Measurements from ENCODE around the gene ADISSP. TPM values are rescaled to one million over a fixed set of nuclear protein-coding genes. Genes with fewer than 3 reads are reported as not detected.

The ADISSP gene
- total RNA-seq, 1 donor: 18.5 TPM

DNA sequence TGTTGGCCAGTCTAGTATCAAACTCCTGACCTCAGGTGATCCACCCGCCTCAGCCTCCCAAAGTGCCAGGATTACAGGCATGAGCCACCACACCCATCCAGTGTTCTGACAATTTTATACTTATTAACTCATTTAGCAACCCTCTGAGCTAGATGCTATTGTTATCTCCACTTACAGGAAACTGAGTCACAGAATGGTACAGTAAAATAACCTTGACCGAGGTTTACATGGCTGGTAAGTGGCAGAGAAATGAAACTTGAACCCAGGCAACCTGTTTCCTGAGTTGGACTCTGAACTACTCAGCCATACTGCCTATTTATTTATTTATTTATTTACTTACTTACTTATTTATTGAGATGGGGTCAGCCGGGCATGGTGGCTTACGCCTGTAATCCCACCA is 48.5 kb downstream of the ADISSP start:
- H3K4me1 ChIP-seq (ENCODE audit: insufficient read depth, low read length): no peaks in the 10 kb centered on the region
- no peak overlapping the region for H3K4me2 ChIP-seq (ENCODE audit: insufficient read depth, low read length)
- H3K27me3 ChIP-seq (ENCODE audit: insufficient read depth, low read length): peaks cover 15% of the 10 kb centered on the region
- H3K36me3 ChIP-seq (ENCODE audit: insufficient read depth, low read length): no peaks in the 10 kb centered on the region
- H4K20me1 ChIP-seq (ENCODE audit: insufficient read depth, low read length): no peaks in the 10 kb centered on the region
- H3K27ac ChIP-seq (ENCODE audit: low read depth, low read length): no peak overlapping the region
- H3K79me2 ChIP-seq (ENCODE audit: insufficient read depth, low read length): no peaks in the 10 kb centered on the region
- TF ChIP-seq, protein P1, sequence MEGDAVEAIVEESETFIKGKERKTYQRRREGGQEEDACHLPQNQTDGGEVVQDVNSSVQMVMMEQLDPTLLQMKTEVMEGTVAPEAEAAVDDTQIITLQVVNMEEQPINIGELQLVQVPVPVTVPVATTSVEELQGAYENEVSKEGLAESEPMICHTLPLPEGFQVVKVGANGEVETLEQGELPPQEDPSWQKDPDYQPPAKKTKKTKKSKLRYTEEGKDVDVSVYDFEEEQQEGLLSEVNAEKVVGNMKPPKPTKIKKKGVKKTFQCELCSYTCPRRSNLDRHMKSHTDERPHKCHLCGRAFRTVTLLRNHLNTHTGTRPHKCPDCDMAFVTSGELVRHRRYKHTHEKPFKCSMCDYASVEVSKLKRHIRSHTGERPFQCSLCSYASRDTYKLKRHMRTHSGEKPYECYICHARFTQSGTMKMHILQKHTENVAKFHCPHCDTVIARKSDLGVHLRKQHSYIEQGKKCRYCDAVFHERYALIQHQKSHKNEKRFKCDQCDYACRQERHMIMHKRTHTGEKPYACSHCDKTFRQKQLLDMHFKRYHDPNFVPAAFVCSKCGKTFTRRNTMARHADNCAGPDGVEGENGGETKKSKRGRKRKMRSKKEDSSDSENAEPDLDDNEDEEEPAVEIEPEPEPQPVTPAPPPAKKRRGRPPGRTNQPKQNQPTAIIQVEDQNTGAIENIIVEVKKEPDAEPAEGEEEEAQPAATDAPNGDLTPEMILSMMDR (IDR thresholded peaks at IDR 0.05; ENCODE audit: extremely low read depth, low read depth, low read length): no peak
- no peak for DNase-seq (ENCODE audit: insufficient read length, low spot score, missing footprints)
- H3K4me3 ChIP-seq (ENCODE audit: insufficient read depth, low read length): no peak overlapping the region
- no peaks in the 10 kb centered on the region for H3K9me3 ChIP-seq (ENCODE audit: low read depth, low read length)
- no peak overlapping the region for H2AFZ ChIP-seq (ENCODE audit: low read length)

DNA sequence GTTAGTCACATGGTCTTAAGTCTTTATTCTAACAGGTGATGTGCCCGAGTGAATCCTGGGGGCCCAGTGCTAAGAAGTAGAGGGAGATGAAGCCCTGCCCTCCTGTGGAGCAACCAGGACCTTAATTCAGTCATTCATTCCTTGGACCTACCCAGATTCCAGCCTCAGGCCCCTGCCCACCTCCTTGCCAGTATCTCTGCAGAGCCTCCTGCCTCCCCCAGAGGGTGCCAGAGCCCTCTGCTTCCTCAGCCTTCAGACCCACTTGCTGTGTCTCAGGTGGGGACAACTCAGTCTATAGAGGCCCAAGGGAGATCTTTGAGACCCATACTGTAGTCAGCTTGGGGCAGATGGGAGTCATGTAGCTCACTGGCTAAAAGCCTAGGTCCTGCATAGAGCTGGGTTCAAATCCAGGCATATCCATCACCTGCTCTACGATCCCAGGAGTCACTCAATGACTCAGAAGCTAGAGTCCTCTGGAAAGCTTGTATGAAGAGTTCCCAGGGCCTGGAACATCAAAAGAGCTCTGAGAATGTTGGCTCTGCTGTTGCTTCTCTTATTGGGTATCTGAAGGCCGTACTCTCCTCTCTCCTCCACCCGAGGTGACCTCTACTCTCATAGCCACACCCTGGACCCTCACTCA is 51.2 kb downstream of the ADISSP start:
- Histone ChIP-seq H3K36me3 (ENCODE audit: insufficient read depth, low read length) (no peaks in the 10 kb centered on the region), H3K4me3 (ENCODE audit: insufficient read depth, low read length) (no peak overlapping the region), H3K27me3 (ENCODE audit: insufficient read depth, low read length) (peaks cover 13% of the 10 kb centered on the region), H2AFZ (ENCODE audit: low read length) (no peak overlapping the region), H3K4me2 (ENCODE audit: insufficient read depth, low read length) (no peak overlapping the region), H3K9me3 (ENCODE audit: low read depth, low read length) (no peaks in the 10 kb centered on the region), H4K20me1 (ENCODE audit: insufficient read depth, low read length) (no peaks in the 10 kb centered on the region), H3K79me2 (ENCODE audit: insufficient read depth, low read length) (no peaks in the 10 kb centered on the region), H3K4me1 (ENCODE audit: insufficient read depth, low read length) (no peaks in the 10 kb centered on the region), H3K27ac (ENCODE audit: low read depth, low read length) (no peak overlapping the region)
- TF ChIP-seq, protein P1 (IDR thresholded peaks at IDR 0.05; ENCODE audit: extremely low read depth, low read depth, low read length): peak; percentile 74
- DNase-seq (ENCODE audit: insufficient read length, low spot score, missing footprints): peak; percentile 80

DNA sequence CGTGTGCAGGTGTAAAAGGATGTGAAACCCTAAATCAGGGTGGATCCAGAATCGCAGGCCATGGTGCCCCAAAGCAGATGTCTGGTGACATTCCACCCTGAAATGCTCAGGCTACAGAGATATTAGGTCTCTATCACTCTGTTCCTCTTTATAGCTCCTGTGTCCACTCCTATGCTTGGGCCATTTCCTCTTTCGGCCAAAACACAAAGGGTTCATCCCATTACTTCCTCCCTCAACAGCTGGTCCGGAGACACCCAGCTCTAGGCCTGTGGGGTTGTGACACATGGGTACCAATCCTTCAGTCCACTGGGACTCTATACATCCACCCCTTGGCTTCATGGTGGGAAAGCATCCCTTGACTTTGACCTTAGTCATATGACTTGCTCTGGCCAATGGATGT is 53.5 kb downstream of the ADISSP start:
- H4K20me1 ChIP-seq (ENCODE audit: insufficient read depth, low read length): no peaks in the 10 kb centered on the region
- no peaks in the 10 kb centered on the region for H3K79me2 ChIP-seq (ENCODE audit: insufficient read depth, low read length)
- no peak overlapping the region for H3K27ac ChIP-seq (ENCODE audit: low read depth, low read length)
- H3K4me3 ChIP-seq (ENCODE audit: insufficient read depth, low read length): no peak overlapping the region
- DNase-seq (ENCODE audit: insufficient read length, low spot score, missing footprints): peak; percentile 5
- no peaks in the 10 kb centered on the region for H3K36me3 ChIP-seq (ENCODE audit: insufficient read depth, low read length)
- H3K27me3 ChIP-seq (ENCODE audit: insufficient read depth, low read length): no peaks in the 10 kb centered on the region
- no peak overlapping the region for H3K4me2 ChIP-seq (ENCODE audit: insufficient read depth, low read length)
- TF ChIP-seq, protein P1 (IDR thresholded peaks at IDR 0.05; ENCODE audit: extremely low read depth, low read depth, low read length): no peak
- no peaks in the 10 kb centered on the region for H3K4me1 ChIP-seq (ENCODE audit: insufficient read depth, low read length)
- H3K9me3 ChIP-seq (ENCODE audit: low read depth, low read length): no peaks in the 10 kb centered on the region
- H2AFZ ChIP-seq (ENCODE audit: low read length): no peak overlapping the region

DNA sequence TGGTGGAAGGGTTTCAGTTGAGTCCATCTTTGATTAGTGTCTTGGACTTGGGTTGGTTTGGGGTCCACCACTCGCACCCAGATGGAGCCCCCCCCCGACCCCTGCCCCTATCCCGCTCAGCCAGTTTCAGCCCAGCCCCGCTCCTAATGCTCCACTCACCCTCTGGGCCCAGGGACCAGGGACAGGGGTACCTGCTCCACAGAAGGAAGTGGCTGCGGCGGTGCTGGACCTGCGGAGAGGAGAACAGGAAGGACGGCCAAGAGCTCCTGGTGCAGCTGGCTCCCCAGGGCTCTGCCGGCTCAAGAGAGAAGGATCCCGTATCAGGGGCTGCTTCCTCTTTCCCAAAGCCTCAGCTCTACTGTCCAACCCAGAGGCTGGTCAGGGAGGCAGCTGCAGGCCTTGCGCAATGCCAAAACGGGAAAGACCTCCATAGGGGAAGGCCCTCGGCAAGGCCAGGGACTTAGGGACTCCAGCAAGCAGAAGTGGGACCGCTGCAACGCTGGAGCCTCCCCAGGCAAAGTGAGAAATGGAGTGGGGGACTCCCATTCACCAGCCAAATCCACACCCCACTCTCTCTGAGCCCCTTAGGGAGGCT is 55.2 kb downstream of the ADISSP start, which contains the start of gene SIGLEC1:
TSS of gene SIGLEC1 (minus strand) at position 322 of the 595 bp plus-strand sequence. CDS start 5,472 bp downstream, outside the sequence.
- peak; percentile 32 for DNase-seq (ENCODE audit: insufficient read length, low spot score, missing footprints)
- Histone ChIP-seq H2AFZ (ENCODE audit: low read length) (no peak within 1 kb of the TSS), H3K36me3 (ENCODE audit: insufficient read depth, low read length) (no peaks in the 10 kb centered on the region), H3K9me3 (ENCODE audit: low read depth, low read length) (no peaks in the 10 kb centered on the region), H3K79me2 (ENCODE audit: insufficient read depth, low read length) (no peaks in the 10 kb centered on the region), H3K4me3 (ENCODE audit: insufficient read depth, low read length) (no peak within 1 kb of the TSS), H3K4me1 (ENCODE audit: insufficient read depth, low read length) (no peaks in the 10 kb centered on the region), H3K27me3 (ENCODE audit: insufficient read depth, low read length) (no peaks in the 10 kb centered on the region), H4K20me1 (ENCODE audit: insufficient read depth, low read length) (no peaks in the 10 kb centered on the region), H3K27ac (ENCODE audit: low read depth, low read length) (no peak within 1 kb of the TSS), H3K4me2 (ENCODE audit: insufficient read depth, low read length) (no peak within 1 kb of the TSS)
- TF ChIP-seq, protein P1 (IDR thresholded peaks at IDR 0.05; ENCODE audit: extremely low read depth, low read depth, low read length): no peak

All from osteoblast (primary cell).